H1 (cell line): Measurements from ENCODE around the gene R3HDM2. TPM values are rescaled to one million over a fixed set of nuclear protein-coding genes. Genes with fewer than 3 reads are reported as not detected.

Experiments used
- CTCF ChIA-PET: fragments of 300-600 bp; sonication (Branson Sonifier 250); formaldehyde crosslinking; loops from one replicate; lab custom pipeline; 2021; ENCODE audit not compliant: partially characterized antibody; lab: Charles Lee
- POLR2A ChIA-PET: fragments of 300-600 bp; sonication (Branson Sonifier 250); formaldehyde crosslinking; loops from one replicate; lab custom pipeline; 2021; ENCODE audit warnings: inconsistent platforms; ENCODE audit not compliant: partially characterized antibody; lab: Charles Lee
- DNase-seq, 2 experiments: peaks; one replicate each; pipeline versions ENCODE4 v3.0.0 to v3.0.0-alpha.2; 2010 to 2022; ENCODE audit warnings: low spot score in 2 of 2, low read depth in 1 of 2, mixed read lengths in 1 of 2
- FAIRE-seq: peaks from 2 replicates; lab custom pipeline; 2011; peaks lifted over from hg19 to GRCh38; lab: Jason Lieb, UNC
- H2AFZ ChIP-seq: 2 replicates; pipeline ENCODE4 v1.8.1; 2012; ENCODE audit warnings: low read length, inconsistent platforms
- H2AK5ac ChIP-seq: 2 replicates; pipeline ENCODE4 v1.6.1; 2013; ENCODE audit warnings: low read depth, low read length
- H2BK120ac ChIP-seq: replicated peaks from 2 replicates; pipeline ENCODE3; 2013; ENCODE audit warnings: low read depth, low read length, inconsistent platforms
- H2BK12ac ChIP-seq: 2 replicates; pipeline ENCODE4 v1.6.1; 2013; ENCODE audit warnings: low read depth, low read length
- H2BK15ac ChIP-seq: 2 replicates; pipeline ENCODE4 v1.6.1; 2013; ENCODE audit warnings: low read length
- H2BK20ac ChIP-seq: 2 replicates; pipeline ENCODE4 v1.6.1; 2013; ENCODE audit warnings: low read length
- H2BK5ac ChIP-seq: 2 replicates; pipeline ENCODE4 v1.6.1; 2013; ENCODE audit warnings: low read depth, low read length
- H3K14ac ChIP-seq: 2 replicates; pipeline ENCODE4 v1.6.1; 2013; ENCODE audit warnings: inconsistent platforms; ENCODE audit not compliant: insufficient read length
- H3K18ac ChIP-seq: 2 replicates; pipeline ENCODE4 v1.6.1; 2013; ENCODE audit warnings: low read length; ENCODE audit errors: extremely low read depth
- H3K23ac ChIP-seq: 2 replicates; pipeline ENCODE4 v1.6.1; 2013; ENCODE audit warnings: inconsistent platforms; ENCODE audit not compliant: insufficient read length
- H3K23me2 ChIP-seq: 2 replicates; pipeline ENCODE4 v1.6.1; 2013; ENCODE audit warnings: low read depth, low read length
- H3K27ac ChIP-seq: 2 replicates; pipeline ENCODE4 v1.6.1; 2011; ENCODE audit warnings: low read depth, low read length, inconsistent platforms
- H3K27me3 ChIP-seq, 4 experiments: replicated peaks in 1 of 4; 1 replicate in 1 of 4; 2 replicates in 3 of 4; pipeline versions ENCODE4 v1.6.1 to v1.8.1; 2011 to 2013; ENCODE audit warnings: low read length in 3 of 4, mild to moderate bottlenecking in 3 of 4, inconsistent platforms in 2 of 4, mixed read lengths in 2 of 4, moderate library complexity in 1 of 4; ENCODE audit not compliant: control insufficient read depth in 3 of 4, insufficient read depth in 3 of 4; ENCODE audit errors: extremely low read depth in 1 of 4
- H3K36me3 ChIP-seq, 4 experiments: 2 replicates each; pipeline versions ENCODE4 v1.6.1 to v1.8.1; 2011 to 2013; ENCODE audit warnings: mild to moderate bottlenecking in 4 of 4, low read length in 3 of 4, moderate library complexity in 2 of 4, control low read depth in 1 of 4, inconsistent platforms in 1 of 4; ENCODE audit not compliant: insufficient read depth in 4 of 4, control insufficient read depth in 2 of 4
- H3K4ac ChIP-seq: replicated peaks from 2 replicates; pipeline ENCODE3; 2013; ENCODE audit warnings: low read length, low read depth, mixed read lengths, inconsistent platforms; ENCODE audit not compliant: insufficient read length
- H3K4me1 ChIP-seq, 4 experiments: replicated peaks in 1 of 4; 1 replicate in 1 of 4; 2 replicates in 3 of 4; pipeline versions ENCODE4 v1.6.1 to v1.8.1; 2011 to 2013; ENCODE audit warnings: low read length in 3 of 4, inconsistent platforms in 2 of 4, mixed read lengths in 1 of 4; ENCODE audit not compliant: insufficient read depth in 4 of 4, control insufficient read depth in 3 of 4
- H3K4me2 ChIP-seq, 2 experiments: 2 replicates each; pipeline versions ENCODE4 v1.6.1 to v1.8.1; 2011 to 2013; ENCODE audit warnings: low read depth in 2 of 2, low read length in 2 of 2, control low read depth in 1 of 2, inconsistent platforms in 1 of 2, mild to moderate bottlenecking in 1 of 2; ENCODE audit not compliant: insufficient read depth in 1 of 2
- H3K4me3 ChIP-seq, 4 experiments: fragments of 200-600, 300-600 bp in 1 of 4; sonication (generic), shearing (Covaris generic), sonication (Bioruptor Twin) in 1 of 4; 2 replicates each; pipeline versions ENCODE4 v1.5.1 to v1.8.1; 2011 to 2016; ENCODE audit warnings: low read length in 4 of 4, low read depth in 3 of 4, control low read depth in 2 of 4, inconsistent platforms in 2 of 4, mild to moderate bottlenecking in 2 of 4, mixed read lengths in 1 of 4, moderate library complexity in 1 of 4; ENCODE audit not compliant: insufficient read depth in 2 of 4; ENCODE audit errors: extremely low read depth in 1 of 4
- H3K56ac ChIP-seq: replicated peaks from 2 replicates; pipeline ENCODE3; 2013; ENCODE audit warnings: low read depth, mild to moderate bottlenecking, mixed read lengths, low read length, inconsistent platforms; ENCODE audit not compliant: insufficient read length
- H3K79me1 ChIP-seq: 2 replicates; pipeline ENCODE4 v1.6.1; 2013; ENCODE audit warnings: low read depth, low read length, control low read depth
- H3K79me2 ChIP-seq, 2 experiments: 2 replicates each; pipeline versions ENCODE4 v1.6.1 to v1.8.1; 2012 to 2013; ENCODE audit warnings: low read length in 2 of 2, mild to moderate bottlenecking in 2 of 2, inconsistent platforms in 1 of 2; ENCODE audit not compliant: insufficient read depth in 2 of 2, control insufficient read depth in 1 of 2
- H3K9ac ChIP-seq, 4 experiments: replicated peaks in 1 of 4; 1 replicate in 1 of 4; 2 replicates in 3 of 4; pipeline versions ENCODE4 v1.6.1 to v1.8.1; 2011 to 2013; ENCODE audit warnings: low read depth in 3 of 4, low read length in 3 of 4, control low read depth in 2 of 4, mild to moderate bottlenecking in 2 of 4, moderate library complexity in 2 of 4, inconsistent platforms in 1 of 4; ENCODE audit errors: extremely low read depth in 1 of 4
- H3K9me3 ChIP-seq, 2 experiments: 2 replicates each; pipeline versions ENCODE4 v1.6.1 to v1.8.1; 2012 to 2013; ENCODE audit warnings: mild to moderate bottlenecking in 2 of 2, moderate library complexity in 2 of 2, control low read depth in 1 of 2, inconsistent platforms in 1 of 2, low read depth in 1 of 2, low read length in 1 of 2, mixed read lengths in 1 of 2; ENCODE audit not compliant: insufficient read depth in 2 of 2
- H4K20me1 ChIP-seq, 2 experiments: replicated peaks in 1 of 2; 2 replicates each; pipeline versions ENCODE3 to v1.8.1; 2011 to 2013; ENCODE audit warnings: inconsistent platforms in 2 of 2, low read length in 2 of 2, mild to moderate bottlenecking in 1 of 2; ENCODE audit not compliant: insufficient read depth in 2 of 2, control insufficient read depth in 1 of 2
- H4K5ac ChIP-seq: 2 replicates; pipeline ENCODE4 v1.6.1; 2013; ENCODE audit warnings: low read length, low read depth, mixed read lengths, inconsistent platforms; ENCODE audit not compliant: insufficient read length
- H4K8ac ChIP-seq: 2 replicates; pipeline ENCODE4 v1.8.0; 2013; ENCODE audit warnings: mild to moderate bottlenecking, moderate library complexity, low read length, inconsistent platforms; ENCODE audit not compliant: insufficient read depth; ENCODE audit errors: extremely low read depth
- H4K91ac ChIP-seq: replicated peaks from 2 replicates; pipeline ENCODE3; 2013; ENCODE audit warnings: low read length, mixed read lengths, inconsistent platforms; ENCODE audit not compliant: insufficient read length
- BCL11A ChIP-seq, 2 experiments: IDR thresholded peaks; one replicate each; pipeline ENCODE4 v1.6.1; 2011; ENCODE audit warnings: low read depth in 2 of 2, low read length in 2 of 2, mild to moderate bottlenecking in 2 of 2
- BRCA1 ChIP-seq: IDR thresholded peaks from 2 replicates; pipeline ENCODE4 v1.6.1; 2012; ENCODE audit warnings: low read depth, low read length, improper control_type of control experiment
- EGR1 ChIP-seq: IDR thresholded peaks from 2 replicates; pipeline ENCODE4 v1.6.1; 2011; ENCODE audit warnings: low read depth, low read length, borderline replicate concordance
- EP300 ChIP-seq, 2 experiments: IDR thresholded peaks; 1 replicate in 1 of 2; 2 replicates in 1 of 2; pipeline ENCODE4 v1.6.1; 2011 to 2012; ENCODE audit warnings: low read depth in 2 of 2, low read length in 2 of 2, mild to moderate bottlenecking in 2 of 2, borderline replicate concordance in 1 of 2, inconsistent platforms in 1 of 2, moderate library complexity in 1 of 2
- KDM1A ChIP-seq: fragments of 200-600, 300-600 bp; sonication (generic); IDR thresholded peaks from 2 replicates; pipeline ENCODE4 v1.7.1; 2016; ENCODE audit warnings: mild to moderate bottlenecking, low read length, borderline replicate concordance
- MAFK ChIP-seq: IDR thresholded peaks from 2 replicates; pipeline ENCODE4 v1.6.1; 2012; ENCODE audit warnings: low read depth, mild to moderate bottlenecking, improper control_type of control experiment, low read length
- MAX ChIP-seq: IDR thresholded peaks from 2 replicates; pipeline ENCODE4 v1.6.1; 2012; ENCODE audit warnings: inconsistent platforms
- PHF8 ChIP-seq: fragments of 200-600 bp; sonication (generic); conservative IDR thresholded peaks from 2 replicates; pipeline ENCODE4 v1.7.1; 2012; ENCODE audit warnings: low read depth, mild to moderate bottlenecking, inconsistent platforms, low read length, moderate library complexity
- RNF2 ChIP-seq: fragments of 200-900, 300-1000 bp; sonication (generic); IDR thresholded peaks from 2 replicates; pipeline ENCODE4 v1.7.1; 2016; ENCODE audit warnings: borderline replicate concordance, low read depth, mild to moderate bottlenecking, antibody characterized with exemption, low read length; ENCODE audit not compliant: poor library complexity, severe bottlenecking; ENCODE audit errors: missing control alignments
- SRF ChIP-seq: IDR thresholded peaks from 2 replicates; pipeline ENCODE4 v1.6.1; 2011; ENCODE audit warnings: mild to moderate bottlenecking, low read depth, low read length, moderate library complexity
- WGBS, 2 experiments: shearing (Covaris generic) in 1 of 2; methylation state at CpG; one replicate each; pipeline versions ENCODE4 v1.1.6 to v1.1.7; 2013 to 2015; ENCODE audit warnings: low lambda C conversion rate in 2 of 2, mixed read lengths in 2 of 2, inconsistent platforms in 1 of 2, low coverage in 1 of 2, missing lambda C conversion rate in 1 of 2; ENCODE audit not compliant: insufficient replicate concordance in 2 of 2, insufficient coverage in 1 of 2, insufficient read length in 1 of 2; ENCODE audit errors: extremely low coverage in 1 of 2, missing lambda C conversion rate in 1 of 2; 5-methylcytosine and 5-hydroxymethylcytosine counted together
- polyA plus RNA-seq, 7 experiments: library from polyadenylated mRNA; depleted of rRNA in 3 of 7; stranded (reverse) in 5 of 7; unstranded in 2 of 7; fragments of >200 nt in 5 of 7; fragments of 200-250 nt in 2 of 7; gene quantifications; 1 replicate in 5 of 7; 2 replicates in 1 of 7; 4 replicates in 1 of 7; pipeline versions ENCODE4 v1.2.1 to v1.2.3, GENCODE V29; 2011 to 2013; ENCODE audit warnings: missing spikeins in 2 of 7, mixed read lengths in 2 of 7
- total RNA-seq: library from RNA; stranded (reverse); fragmentation: NEBNext Ultra II Directional; extraction: Animal tissue kit (Norgen Biotek cat#: 25700); gene quantifications from 2 replicates; pipeline ENCODE4 v1.2.1, GENCODE V29; 2021

Gene R3HDM2
- total and polyA plus RNA-seq, 2 of the 8 experiments (the other 6 are each of a cell fraction or from before 2014, with no cell fraction given) = 25.6 to 27.0 TPM

GRCh38 chr12:57449375-57449774 lies 18.5 kb upstream of the R3HDM2 start:
- H2BK20ac ChIP-seq = no peak overlapping the region
- no peaks in the 10 kb centered on the region for H4K20me1 ChIP-seq
- no peak overlapping the region for H3K4me2 ChIP-seq
- peak overlapping the region; percentile 18; the same call in 1 of the 2 replicates for H2BK15ac ChIP-seq
- DNase-seq (no peak), FAIRE-seq (no peak)
- no peak overlapping the region for H2AK5ac ChIP-seq
- no peak for TF ChIP-seq MAFK
- no peak for TF ChIP-seq SRF
- TF ChIP-seq EP300 (IDR thresholded peaks at IDR 0.05; ENCODE audit: borderline replicate concordance in 1 of 2, low read depth in 2 of 2, low read length in 2 of 2) = no peak
- no peak for TF ChIP-seq KDM1A
- TF ChIP-seq BRCA1 = no peak
- no peak for TF ChIP-seq EGR1
- no peak for TF ChIP-seq BCL11A (IDR thresholded peaks at IDR 0.05; ENCODE audit: low read depth in 2 of 2, low read length in 2 of 2)
- no peak for TF ChIP-seq RNF2
- no peak for TF ChIP-seq PHF8
- TF ChIP-seq MAX = no peak
- H2BK5ac ChIP-seq = no peak overlapping the region
- H4K91ac ChIP-seq = no peak overlapping the region
- H3K36me3 ChIP-seq = no peaks in the 10 kb centered on the region
- WGBS, 2 experiments = 94% methylated on average over 7 of the region's 7 CpGs; no CpG with 5 or more reads in 1 of the 2 experiments
- no peak overlapping the region for H3K27ac ChIP-seq
- no peak overlapping the region for H4K8ac ChIP-seq
- no peak overlapping the region for H3K4me3 ChIP-seq
- H3K27me3 ChIP-seq = no peaks in the 10 kb centered on the region
- no peak overlapping the region for H3K56ac ChIP-seq
- H2AFZ ChIP-seq = no peak overlapping the region
- peaks cover 0 to 5% (median 1%) of the 10 kb centered on the region in 4 experiments; a peak in 6 of 7 replicates for H3K4me1 ChIP-seq
- H3K9me3 ChIP-seq = no peaks in the 10 kb centered on the region
- no peak overlapping the region for H2BK120ac ChIP-seq
- H3K9ac ChIP-seq = no peak overlapping the region
- no peak overlapping the region for H3K23ac ChIP-seq
- H2BK12ac ChIP-seq = no peak overlapping the region; the same call in 1 of the 2 replicates
- H3K79me1 ChIP-seq = no peaks in the 10 kb centered on the region
- CTCF ChIA-PET = interaction anchor here (0.7 to 18.5 kb wide), 6 partner anchors 14 to 205 kb away, joined by 3 to 478 read pairs (median 168); partner anchors contain the start of genes ARHGAP9, INHBC, MARS1 and STAC3
- H3K18ac ChIP-seq = no peak overlapping the region
- POLR2A ChIA-PET = interaction anchor here (0.8 to 11.2 kb wide), 3 partner anchors 9 to 432 kb away, joined by 3 to 168 read pairs (median 3); partner anchors contain the start of genes INHBC and R3HDM2
- H3K79me2 ChIP-seq = no peaks in the 10 kb centered on the region
- H3K14ac ChIP-seq = no peak overlapping the region
- H3K23me2 ChIP-seq = no peaks in the 10 kb centered on the region
- H3K4ac ChIP-seq = no peak overlapping the region
- no peak overlapping the region for H4K5ac ChIP-seq
